HS-27A (cell line): Measurements from ENCODE around the gene ZNF311.

Experiments used
- DNase-seq: peaks from one replicate; pipeline ENCODE4 v3.0.0-alpha.2; 2012; ENCODE audit warnings: low read depth, missing footprints

Gene ZNF311

DNA sequence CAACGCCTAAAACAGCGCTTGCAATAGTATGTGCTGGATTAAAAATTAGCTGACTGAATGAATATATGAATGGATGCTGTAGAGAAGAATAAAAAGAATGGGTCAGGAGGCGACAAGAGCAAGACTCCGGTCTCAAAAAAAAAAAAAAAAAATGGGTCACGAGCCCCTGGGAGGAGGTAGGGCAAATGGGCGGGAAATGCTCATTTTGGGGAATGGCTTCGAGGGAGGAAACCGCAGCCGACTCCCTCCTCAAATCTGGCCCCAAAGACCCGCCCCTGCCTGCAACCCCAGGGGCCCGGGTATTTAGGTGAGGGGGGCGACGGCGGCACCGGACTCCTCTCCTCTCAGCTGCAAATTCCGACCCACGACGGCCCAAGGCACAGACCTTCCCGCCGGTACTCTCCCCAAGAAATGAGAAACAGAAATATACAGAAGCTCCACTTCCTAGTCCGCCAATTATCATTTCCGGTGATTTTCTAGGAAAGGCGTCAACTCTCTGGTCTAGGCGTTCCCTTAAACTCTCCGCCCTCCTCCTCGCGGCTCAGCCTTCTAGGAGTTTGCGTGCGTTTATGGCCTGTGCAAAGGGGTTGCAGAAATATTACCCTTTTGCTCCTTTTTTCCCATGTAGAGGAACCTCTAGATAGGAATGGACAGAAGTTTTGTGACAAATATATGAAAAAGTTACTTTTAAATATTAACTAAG is at the start of gene ZNF311:
Gene ZNF311 (minus strand): TSS at position 133 of the 703 bp plus-strand sequence. CDS start 1,361 bp downstream, outside the sequence.
- peak; percentile 74 for DNase-seq

DNA sequence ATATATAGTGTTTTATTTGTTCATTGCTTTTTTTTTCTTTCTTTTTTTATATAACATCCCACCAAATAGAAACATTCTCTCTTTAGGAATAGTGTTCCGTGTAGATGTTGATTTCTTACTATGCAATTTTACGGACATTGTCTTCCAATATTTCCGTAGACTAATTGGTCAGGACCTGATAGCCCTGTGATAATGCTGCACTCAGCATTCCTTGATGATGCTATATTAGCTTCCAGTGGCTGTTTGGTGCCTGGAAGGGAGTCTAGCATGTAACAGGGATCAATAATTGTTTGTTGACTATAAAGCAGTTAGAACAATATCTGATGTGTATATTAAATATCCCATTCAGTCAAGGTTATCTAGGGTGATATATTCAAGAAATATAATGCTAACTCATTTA is 46.6 kb upstream of the ZNF311 start:
- DNase-seq: no peak

DNA sequence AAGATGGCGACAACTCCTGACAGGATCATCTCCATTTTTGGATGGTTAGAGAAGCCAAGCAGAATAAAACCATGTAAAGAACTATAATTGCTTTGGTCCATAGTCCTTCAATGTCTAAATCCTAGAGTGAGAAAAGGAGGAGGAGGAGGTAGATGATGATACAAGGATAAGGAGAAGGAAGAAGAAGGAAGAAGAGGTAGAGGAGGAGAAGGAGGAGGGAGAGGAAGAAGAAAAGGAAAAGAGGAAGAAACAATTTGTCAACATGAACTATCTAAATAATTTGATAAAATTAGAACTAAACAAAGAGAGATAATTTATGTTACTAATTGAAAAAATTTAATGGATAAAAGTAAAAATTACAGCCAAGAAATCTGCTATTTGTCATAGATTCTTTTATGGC is 40.0 kb upstream of the ZNF311 start, which contains the start of gene OR2W1:
Gene OR2W1 (minus strand): TSS at position 101 of the 400 bp plus-strand sequence. CDS start 0 bp downstream, at position 101.
- DNase-seq: no peak

GRCh38 chr6:29035951-29036350 is 30.8 kb upstream of the ZNF311 start:
- no peak for DNase-seq

DNA sequence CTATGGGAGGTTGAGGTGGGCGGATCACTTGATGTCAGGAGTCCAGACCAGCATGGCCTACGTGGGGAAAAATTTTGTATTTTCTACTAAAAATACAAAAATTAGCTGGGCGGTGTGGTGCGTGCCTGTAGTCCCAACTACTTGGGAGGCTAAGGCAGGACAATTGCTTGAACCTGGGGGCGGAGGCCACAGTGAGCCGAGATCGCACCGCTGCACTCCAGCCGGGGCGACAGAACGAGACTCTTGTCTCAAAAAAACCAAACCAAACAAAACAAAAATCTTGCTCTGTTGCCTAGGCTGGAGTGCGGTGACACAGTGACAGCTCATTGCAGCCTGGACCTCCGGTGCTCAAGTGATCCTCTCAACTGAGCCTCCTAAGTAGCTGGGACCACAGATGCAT is 23.7 kb upstream of the ZNF311 start:
- DNase-seq: no peak

DNA sequence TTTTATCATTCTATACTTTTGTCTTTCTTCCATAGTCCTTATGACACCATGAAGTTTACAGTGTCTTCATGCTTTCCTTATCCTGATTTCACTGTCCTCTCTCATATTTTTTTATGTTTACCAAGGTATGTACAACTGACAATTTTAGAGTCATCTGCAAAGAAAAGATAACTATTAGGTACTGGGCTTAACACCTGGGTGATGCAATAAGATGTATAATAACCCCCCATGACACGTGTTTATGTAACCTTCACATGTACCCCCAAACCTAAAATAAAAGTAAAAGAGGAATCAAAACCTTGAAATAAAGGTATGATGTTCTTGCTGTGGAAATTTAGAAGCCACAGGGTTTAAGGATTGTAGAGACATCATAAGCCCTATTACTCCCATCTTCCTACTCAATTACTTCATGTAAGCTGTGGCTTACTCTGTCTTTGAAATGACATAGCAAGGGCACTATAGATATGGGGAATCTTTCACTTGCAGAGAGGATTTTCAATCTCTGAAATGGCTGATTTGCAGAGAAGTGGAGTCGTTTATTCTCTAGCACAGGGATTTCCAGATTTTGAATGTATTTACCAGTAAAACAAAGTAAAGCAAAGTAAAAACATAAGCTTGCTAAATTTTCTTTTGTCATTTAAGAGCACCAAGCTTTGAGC is 20.9 kb upstream of the ZNF311 start:
- no peak for DNase-seq

- DNase-seq: no peak
Observed at GRCh38 chr6:29021434-29021833, 16.3 kb upstream of the ZNF311 start.

DNA sequence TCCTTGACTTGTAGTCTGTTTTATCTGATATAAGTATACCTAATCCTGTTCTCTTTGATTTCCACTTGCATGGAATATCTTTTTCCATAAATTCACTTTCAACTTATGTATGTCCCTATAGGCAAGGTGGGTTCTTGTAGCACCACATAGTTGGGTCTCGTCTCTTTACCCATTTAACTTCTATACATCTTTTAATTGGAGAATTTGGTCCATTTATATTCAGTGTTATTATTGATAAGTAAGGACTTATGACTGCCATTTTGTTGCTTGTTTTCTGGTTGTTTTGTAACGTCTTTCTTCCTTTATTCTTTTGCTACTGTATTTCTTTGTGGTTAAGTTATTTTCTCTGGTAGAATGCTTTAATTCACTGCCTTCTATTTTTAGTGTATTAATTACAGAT is 14.5 kb upstream of the ZNF311 start:
- DNase-seq: no peak

GRCh38 chr6:29017428-29017802 is 12.3 kb upstream of the ZNF311 start:
- DNase-seq: no peak

GRCh38 chr6:29016559-29017427 is 11.7 kb upstream of the ZNF311 start:
- peak; percentile 67 for DNase-seq

- no peak for DNase-seq
Observed at GRCh38 chr6:29014729-29015608, 9.9 kb upstream of the ZNF311 start.

DNA sequence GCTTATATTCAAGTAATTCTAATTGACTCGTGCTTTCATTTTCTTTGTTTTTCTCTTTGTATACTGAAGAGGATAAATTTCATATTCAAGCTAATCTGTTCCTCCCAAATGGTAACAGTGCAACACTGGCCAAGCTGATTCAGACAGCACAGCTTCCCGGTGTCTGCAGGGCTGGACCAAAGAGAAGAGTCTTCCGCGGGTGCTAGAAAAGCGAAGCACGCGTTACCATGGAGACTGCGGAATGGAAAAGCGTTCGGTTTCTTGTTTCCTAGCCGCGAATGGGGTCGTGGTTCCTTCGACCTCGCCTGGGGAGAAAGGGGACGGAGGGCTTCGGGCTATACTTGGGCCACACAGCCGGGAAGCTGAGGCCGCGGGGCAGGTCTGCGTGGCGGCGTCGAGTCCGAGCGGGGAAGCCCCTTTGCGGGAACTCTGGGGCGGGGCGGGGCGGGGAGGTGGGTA is 6.2 kb upstream of the ZNF311 start:
- DNase-seq: no peak

GRCh38 chr6:29009358-29009757 is 4.2 kb upstream of the ZNF311 start:
- no peak for DNase-seq

DNA sequence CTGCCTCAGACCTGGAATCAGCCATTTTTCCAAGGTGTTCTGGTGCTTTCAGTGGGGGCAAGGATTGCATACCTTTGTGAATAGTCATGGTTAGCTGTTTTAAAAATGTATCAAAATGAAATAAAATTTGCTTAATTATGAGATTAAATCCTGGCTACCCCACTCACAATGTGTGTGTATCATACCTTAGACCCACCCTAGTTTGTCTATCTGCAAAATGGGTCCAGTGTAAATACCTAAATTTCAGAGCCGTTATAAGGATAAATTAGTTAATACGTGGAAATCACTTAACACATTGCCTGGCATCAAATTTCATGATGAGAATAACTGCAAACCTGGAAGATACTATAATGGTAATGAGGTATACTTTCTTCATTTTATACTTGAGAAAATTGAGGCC is 3.0 kb upstream of the ZNF311 start:
- no peak for DNase-seq

DNA sequence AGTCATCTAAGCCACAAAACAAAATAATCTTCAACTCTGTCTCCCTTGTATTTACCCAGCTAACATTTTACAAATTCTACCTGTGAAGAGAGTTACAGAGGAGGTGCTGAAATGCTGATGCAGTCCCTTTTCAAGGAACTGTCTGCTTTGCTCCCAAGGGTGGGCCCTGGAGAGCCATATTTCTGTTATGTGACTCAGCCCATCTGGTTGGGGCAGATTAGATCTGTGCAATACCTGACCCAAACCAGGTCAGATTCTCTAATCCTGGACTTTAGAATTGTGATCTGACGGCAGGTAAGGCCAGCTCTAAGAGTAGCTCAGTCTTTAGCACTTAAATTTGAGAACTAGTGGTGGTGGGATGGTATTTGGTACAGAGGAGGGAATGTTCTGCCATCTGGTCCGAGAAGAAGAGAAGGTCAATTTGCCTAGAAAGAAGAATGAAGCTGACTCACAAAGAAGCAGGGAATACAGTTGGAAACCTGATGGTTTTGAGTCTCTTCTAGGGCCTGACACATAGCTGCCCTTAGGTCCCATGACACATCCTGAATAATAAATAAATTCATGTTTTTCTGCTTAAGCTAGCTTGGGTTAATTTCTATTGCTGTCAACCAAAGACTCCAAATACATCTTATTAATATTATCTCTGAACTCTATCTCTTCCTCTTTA is 8.1 kb downstream of the ZNF311 start:
- no peak for DNase-seq

DNA sequence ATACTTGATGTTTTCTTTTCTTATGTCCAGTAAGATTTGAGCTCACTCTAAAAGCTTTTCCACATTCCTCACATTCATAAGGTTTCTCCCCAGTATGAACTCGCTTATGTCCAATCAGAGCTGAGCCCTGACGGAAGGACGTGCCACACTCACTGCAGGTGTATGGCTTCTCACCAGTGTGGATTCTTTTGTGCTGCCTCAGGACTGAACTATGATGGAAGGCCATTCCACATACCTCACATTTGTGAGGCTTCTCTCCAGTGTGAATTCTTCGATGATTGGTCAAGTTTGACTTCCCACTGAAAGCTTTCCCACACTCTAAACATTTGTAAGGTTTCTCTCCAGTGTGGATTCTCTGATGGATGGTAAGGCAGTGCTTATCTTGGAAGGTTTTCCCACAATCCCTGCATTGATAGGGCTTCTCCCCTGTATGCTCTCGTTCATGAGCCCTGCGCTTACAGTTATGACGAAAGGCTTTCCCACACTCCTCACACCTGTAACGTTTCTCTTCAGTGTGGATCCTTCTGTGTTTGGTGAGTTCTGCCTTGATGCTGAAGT is 9.9 kb downstream of the ZNF311 start:
- DNase-seq: no peak

DNA sequence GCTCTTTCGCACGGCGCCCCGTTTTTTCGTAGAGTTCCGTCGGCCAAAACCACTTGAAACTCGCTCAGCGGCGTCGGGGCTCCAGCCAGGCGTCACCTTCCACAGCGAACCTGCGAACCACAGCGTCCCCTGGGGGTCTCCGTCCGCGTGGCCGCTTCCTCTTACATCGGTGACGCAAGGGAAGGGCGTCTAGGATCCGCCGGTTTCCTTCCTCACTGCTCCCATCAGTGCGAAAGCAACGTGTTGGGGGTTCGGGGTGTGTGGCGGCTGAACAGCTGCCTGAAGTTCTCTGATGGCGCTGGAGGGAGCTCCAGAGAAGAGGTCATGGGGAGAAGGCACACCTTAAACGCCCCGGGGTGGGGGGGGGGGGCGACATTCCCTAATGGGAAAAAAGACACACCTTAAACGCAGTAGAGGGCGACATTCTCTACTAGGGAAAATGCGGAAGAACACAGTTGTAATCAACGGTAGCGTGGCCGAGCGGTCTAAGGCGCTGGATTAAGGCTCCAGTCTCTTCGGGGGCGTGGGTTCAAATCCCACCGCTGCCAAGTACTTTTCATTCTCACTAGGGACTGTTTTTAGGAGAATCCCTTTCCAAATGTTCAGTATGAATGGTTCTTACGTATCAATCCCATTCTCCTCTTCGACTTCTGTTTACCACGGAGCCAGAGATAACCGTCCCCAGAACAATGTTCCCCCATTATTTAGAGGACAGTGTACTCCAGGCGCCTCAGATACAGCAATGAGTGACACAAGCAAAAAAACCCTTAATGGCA is 16.4 kb downstream of the ZNF311 start:
- DNase-seq: no peak

GRCh38 chr6:28985462-28986164 is 19.5 kb downstream of the ZNF311 start:
- peak; percentile 79 for DNase-seq

DNA sequence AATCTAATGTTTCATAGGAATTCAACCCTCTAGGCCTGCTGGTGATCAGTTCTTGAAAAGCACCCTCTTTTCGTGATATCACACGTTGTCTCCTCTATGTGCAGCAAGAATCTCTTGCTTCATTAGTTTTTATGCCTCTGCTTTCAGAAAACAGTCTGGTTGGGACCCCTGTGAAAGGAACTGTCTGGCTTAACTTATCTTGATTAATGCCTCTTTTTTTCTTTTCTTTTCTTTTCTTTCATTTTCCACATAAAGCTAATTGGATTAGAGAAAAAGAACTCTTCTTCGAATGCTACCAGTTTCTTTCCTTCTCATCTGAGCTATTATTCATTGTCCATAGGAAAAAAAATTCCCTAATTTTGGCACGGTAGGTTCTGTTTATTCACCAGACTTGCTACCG is 21.3 kb downstream of the ZNF311 start:
- DNase-seq: no peak
